Stimulated activated effector memory CD8-positive, alpha-beta T cell treated with anti-CD3 and anti-CD28 coated beads, Interleukin-12 subunit alpha, Interleukin-12 subunit beta, amount 100 ng/mL, for 72 hours (primary cell): ENCODE measurements around the gene GUCY1B1.
"Not testable (repeated sequence)": the region's sequence is repeated elsewhere in the genome, so short reads cannot be mapped to it uniquely, and the experiment has no call there.

ENCODE experiments used
- ATAC-seq: fragments of 150-1000 bp; cut with Tn5 transposase; 2 replicates; pipeline ENCODE4 v1.10.0; 2021
- DNase-seq, 2 donors: peaks; one replicate each; pipeline ENCODE4 v3.0.0; 2021 to 2022; ENCODE audit warnings: low spot score in 2 of 2
- H3K27ac Mint-ChIP-seq: one replicate; pipeline ENCODE4 v1.8.0; 2022; ENCODE audit warnings: mild to moderate bottlenecking, mixed read lengths
- H3K36me3 Mint-ChIP-seq: one replicate; pipeline ENCODE4 v1.8.0; 2022; ENCODE audit warnings: mild to moderate bottlenecking, mixed read lengths
- H3K4me1 Mint-ChIP-seq: one replicate; pipeline ENCODE4 v1.8.0; 2022; ENCODE audit warnings: mixed read lengths
- H3K4me3 Mint-ChIP-seq: one replicate; pipeline ENCODE4 v1.8.0; 2022; ENCODE audit warnings: mild to moderate bottlenecking, mixed read lengths
- H3K9me3 Mint-ChIP-seq: one replicate; pipeline ENCODE4 v1.8.0; 2022; ENCODE audit warnings: mixed read lengths

The GUCY1B1 gene

GRCh38 chr4:155777971-155778735 is 19.3 kb downstream of the GUCY1B1 start:
- Mint-ChIP-seq H3K36me3 (no peaks in the 10 kb centered on the region), H3K9me3 (no peaks in the 10 kb centered on the region), H3K4me1 (no peaks in the 10 kb centered on the region), H3K27ac (no peak overlapping the region), H3K4me3 (no peak overlapping the region)
- DNase-seq, result no peak
- ATAC-seq, result no peak

GRCh38 chr4:155780775-155781174 is 22.0 kb downstream of the GUCY1B1 start:
- Mint-ChIP-seq H3K4me1 (no peaks in the 10 kb centered on the region), H3K4me3 (no peak overlapping the region), H3K9me3 (no peaks in the 10 kb centered on the region), H3K27ac (no peak overlapping the region), H3K36me3 (no peaks in the 10 kb centered on the region)
- DNase-seq, result no peak
- ATAC-seq, result no peak

GRCh38 chr4:155781249-155781831 is 22.5 kb downstream of the GUCY1B1 start:
- H3K27ac Mint-ChIP-seq, result no peak overlapping the region

GRCh38 chr4:155784637-155785036 is 25.8 kb downstream of the GUCY1B1 start:
- no peaks in the 10 kb centered on the region for H3K36me3 Mint-ChIP-seq
- no peak overlapping the region for H3K27ac Mint-ChIP-seq
- H3K9me3 Mint-ChIP-seq, result no peaks in the 10 kb centered on the region
- ATAC-seq, result no peak
- no peak overlapping the region for H3K4me3 Mint-ChIP-seq
- no peaks in the 10 kb centered on the region for H3K4me1 Mint-ChIP-seq
- DNase-seq, result no peak

More at GRCh38 chr4:155781249-155781831, 22.5 kb downstream of the GUCY1B1 start:
- H3K36me3 Mint-ChIP-seq, result no peaks in the 10 kb centered on the region
- ATAC-seq (no peak), DNase-seq (no peak)
- H3K4me3 Mint-ChIP-seq, result no peak overlapping the region
- no peaks in the 10 kb centered on the region for H3K9me3 Mint-ChIP-seq
- H3K4me1 Mint-ChIP-seq, result no peaks in the 10 kb centered on the region

- H3K4me3 Mint-ChIP-seq, result no peak overlapping the region
- no peaks in the 10 kb centered on the region for H3K9me3 Mint-ChIP-seq
- ATAC-seq (no peak), DNase-seq (no peak)
- no peak overlapping the region for H3K27ac Mint-ChIP-seq
- no peaks in the 10 kb centered on the region for H3K36me3 Mint-ChIP-seq
- no peaks in the 10 kb centered on the region for H3K4me1 Mint-ChIP-seq
Measured at GRCh38 chr4:155785828-155786227, 27.0 kb downstream of the GUCY1B1 start.

GRCh38 chr4:155787113-155787710 is 28.4 kb downstream of the GUCY1B1 start:
- DNase-seq, result no peak
- H3K9me3 Mint-ChIP-seq, result no peaks in the 10 kb centered on the region
- ATAC-seq, result peak; percentile 57

GRCh38 chr4:155789391-155789790 is 30.6 kb downstream of the GUCY1B1 start:
- no peak for ATAC-seq
- DNase-seq, result no peak
- no peaks in the 10 kb centered on the region for H3K9me3 Mint-ChIP-seq
- H3K4me1 Mint-ChIP-seq, result no peaks in the 10 kb centered on the region
- no peak overlapping the region for H3K4me3 Mint-ChIP-seq
- no peaks in the 10 kb centered on the region for H3K36me3 Mint-ChIP-seq
- no peak overlapping the region for H3K27ac Mint-ChIP-seq

More at GRCh38 chr4:155787113-155787710, 28.4 kb downstream of the GUCY1B1 start:
- H3K4me1 Mint-ChIP-seq, result no peaks in the 10 kb centered on the region
- H3K27ac Mint-ChIP-seq, result no peak overlapping the region
- no peak overlapping the region for H3K4me3 Mint-ChIP-seq
- no peaks in the 10 kb centered on the region for H3K36me3 Mint-ChIP-seq

GRCh38 chr4:155789982-155790381 is 31.2 kb downstream of the GUCY1B1 start:
- Mint-ChIP-seq H3K4me1 (no peaks in the 10 kb centered on the region), H3K36me3 (no peaks in the 10 kb centered on the region), H3K27ac (no peak overlapping the region), H3K4me3 (no peak overlapping the region), H3K9me3 (no peaks in the 10 kb centered on the region)
- no peak for DNase-seq
- ATAC-seq, result no peak

- H3K27ac Mint-ChIP-seq, result no peak overlapping the region
- no peaks in the 10 kb centered on the region for H3K36me3 Mint-ChIP-seq
- no peak overlapping the region for H3K4me3 Mint-ChIP-seq
- H3K4me1 Mint-ChIP-seq, result no peaks in the 10 kb centered on the region
- DNase-seq, result no peak
- no peaks in the 10 kb centered on the region for H3K9me3 Mint-ChIP-seq
- ATAC-seq, result no peak
Measured at GRCh38 chr4:155794589-155795236, 35.9 kb downstream of the GUCY1B1 start.

- ATAC-seq, result no peak
- Mint-ChIP-seq H3K9me3 (no peaks in the 10 kb centered on the region), H3K4me3 (no peak overlapping the region), H3K36me3 (no peaks in the 10 kb centered on the region), H3K4me1 (no peaks in the 10 kb centered on the region), H3K27ac (no peak overlapping the region)
- DNase-seq, result no peak
Measured at GRCh38 chr4:155795991-155796390, 37.2 kb downstream of the GUCY1B1 start.

- not testable (repeated sequence) for H3K36me3 Mint-ChIP-seq, H3K4me1 Mint-ChIP-seq, H3K27ac Mint-ChIP-seq, ATAC-seq, H3K9me3 Mint-ChIP-seq, DNase-seq, H3K4me3 Mint-ChIP-seq
Measured at GRCh38 chr4:155797581-155797980, 38.8 kb downstream of the GUCY1B1 start.

GRCh38 chr4:155799116-155799793 is 40.4 kb downstream of the GUCY1B1 start:
- Mint-ChIP-seq H3K27ac (no peak overlapping the region), H3K36me3 (no peaks in the 10 kb centered on the region), H3K4me1 (no peaks in the 10 kb centered on the region), H3K4me3 (no peak overlapping the region), H3K9me3 (no peaks in the 10 kb centered on the region)
- ATAC-seq (no peak), DNase-seq (no peak)

GRCh38 chr4:155799794-155800123 is 40.9 kb downstream of the GUCY1B1 start:
- H3K36me3 Mint-ChIP-seq, result no peaks in the 10 kb centered on the region
- no peak overlapping the region for H3K27ac Mint-ChIP-seq
- H3K4me3 Mint-ChIP-seq, result no peak overlapping the region
- no peak for ATAC-seq
- H3K4me1 Mint-ChIP-seq, result no peaks in the 10 kb centered on the region
- DNase-seq, result no peak
- no peaks in the 10 kb centered on the region for H3K9me3 Mint-ChIP-seq

GRCh38 chr4:155800685-155801343 is 42.0 kb downstream of the GUCY1B1 start:
- H3K4me1 Mint-ChIP-seq, result no peaks in the 10 kb centered on the region
- H3K9me3 Mint-ChIP-seq, result no peaks in the 10 kb centered on the region
- no peak overlapping the region for H3K4me3 Mint-ChIP-seq
- DNase-seq (no peak), ATAC-seq (no peak)
- H3K36me3 Mint-ChIP-seq, result no peaks in the 10 kb centered on the region
- H3K27ac Mint-ChIP-seq, result no peak overlapping the region
